NCI-H446 (cell line): ENCODE measurements around the gene FAM222B.

Experiments used
- DNase-seq, 2 experiments: peaks; one replicate each; lab custom pipeline; 2025; lab: John Stamatoyannopoulos, UW

The FAM222B gene

GRCh38 chr17:28773736-28774135 is 68.9 kb downstream of the FAM222B start:
- DNase-seq, result no peak

- no peak for DNase-seq
These were observed 77.6 kb downstream of the FAM222B start for GRCh38 chr17:28765038-28765437.

DNA sequence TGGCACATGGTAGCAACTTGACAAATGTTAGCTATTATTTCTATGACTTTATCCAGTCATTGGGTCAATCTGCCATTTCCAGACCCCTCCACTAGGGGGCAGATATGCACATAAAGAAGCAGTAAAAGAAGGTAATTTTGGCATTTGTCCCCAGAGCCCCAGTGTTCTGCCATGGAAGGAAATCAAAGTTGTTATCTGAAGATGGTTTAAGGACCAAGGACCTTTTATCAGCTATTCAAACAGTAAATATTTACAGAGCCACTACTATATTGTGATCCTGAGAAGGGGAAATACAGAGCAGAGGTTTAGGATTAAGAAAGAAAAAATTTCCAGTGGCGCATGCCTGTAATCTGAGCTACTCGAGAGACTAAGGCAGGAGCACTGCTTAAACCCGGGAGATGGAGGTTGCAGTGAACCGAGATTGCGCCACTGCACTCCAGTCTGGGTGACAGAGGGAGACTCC is 78.8 kb downstream of the FAM222B start:
- DNase-seq, result peak; percentile 58 to 85

- no peak for DNase-seq
These were observed 79.3 kb downstream of the FAM222B start for GRCh38 chr17:28763137-28763799.

- DNase-seq, result no peak
These were observed 81.7 kb downstream of the FAM222B start for GRCh38 chr17:28760601-28761562.

GRCh38 chr17:28759256-28759865 is 83.2 kb downstream of the FAM222B start:
- no peak for DNase-seq

DNA sequence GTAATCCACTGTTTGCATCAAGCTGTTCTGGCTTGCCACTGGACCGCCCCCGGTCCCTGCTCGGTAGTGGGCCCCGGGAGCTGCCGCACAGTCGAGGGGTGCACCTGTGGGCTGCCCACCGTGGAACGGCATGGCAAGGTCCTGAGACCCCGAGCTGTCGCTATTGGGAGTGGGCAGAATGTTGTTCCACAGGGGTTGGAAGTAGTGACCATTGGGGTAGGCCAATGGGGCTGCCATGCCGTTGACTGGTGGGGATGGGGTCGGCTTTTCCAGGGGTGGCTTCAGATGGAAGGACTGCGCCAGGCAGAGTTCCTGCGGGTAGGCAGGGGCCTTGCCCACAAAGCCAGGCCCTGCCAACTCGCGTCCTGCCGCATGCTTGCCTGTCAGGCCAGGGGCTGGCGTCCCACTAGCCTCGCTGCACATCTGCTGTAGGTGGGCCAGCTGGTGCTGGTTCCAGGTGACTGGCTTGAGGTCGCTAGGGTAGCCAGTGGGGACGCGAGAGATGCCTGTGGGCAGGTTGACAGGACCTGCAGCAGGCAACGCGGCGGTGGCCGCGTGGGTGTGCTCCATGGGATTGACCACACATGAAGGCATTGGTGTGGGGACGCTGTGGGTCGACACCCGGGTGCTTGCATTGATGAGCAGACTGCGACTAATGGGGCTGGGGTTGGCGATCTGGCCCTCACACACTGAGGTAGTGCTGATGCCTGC is 84.0 kb downstream of the FAM222B start:
- DNase-seq, result no peak

- no peak for DNase-seq
These were observed 86.4 kb downstream of the FAM222B start for GRCh38 chr17:28756049-28756804.

GRCh38 chr17:28755486-28755885 is 87.1 kb downstream of the FAM222B start:
- DNase-seq, result no peak

GRCh38 chr17:28751600-28752366 is 90.8 kb downstream of the FAM222B start:
- no peak for DNase-seq

- DNase-seq, result peak; percentile 82 to 92
These were observed 92.2 kb downstream of the FAM222B start for GRCh38 chr17:28750178-28751047.

- DNase-seq, result no peak
These were observed 92.9 kb downstream of the FAM222B start for GRCh38 chr17:28749516-28750177.

DNA sequence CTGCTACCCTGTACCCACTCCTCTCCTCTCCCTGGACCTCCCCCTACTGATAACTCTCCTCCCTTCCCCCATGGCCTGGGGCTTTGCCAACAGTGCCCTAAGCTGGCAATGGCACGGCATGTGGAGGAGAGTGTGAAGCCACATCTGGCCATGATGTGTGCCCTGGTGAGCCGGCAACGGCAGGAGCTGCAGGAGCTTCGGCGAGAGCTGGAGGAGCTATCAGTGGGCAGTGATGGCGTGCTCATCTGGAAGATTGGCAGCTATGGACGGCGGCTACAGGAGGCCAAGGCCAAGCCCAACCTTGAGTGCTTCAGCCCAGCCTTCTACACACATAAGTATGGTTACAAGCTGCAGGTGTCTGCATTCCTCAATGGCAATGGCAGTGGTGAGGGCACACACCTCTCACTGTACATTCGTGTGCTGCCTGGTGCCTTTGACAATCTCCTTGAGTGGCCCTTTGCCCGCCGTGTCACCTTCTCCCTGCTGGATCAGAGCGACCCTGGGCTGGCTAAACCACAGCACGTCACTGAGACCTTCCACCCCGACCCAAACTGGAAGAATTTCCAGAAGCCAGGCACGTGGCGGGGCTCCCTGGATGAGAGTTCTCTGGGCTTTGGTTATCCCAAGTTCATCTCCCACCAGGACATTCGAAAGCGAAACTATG is 93.6 kb downstream of the FAM222B start:
- DNase-seq, result no peak

- DNase-seq, result no peak
These were observed 94.5 kb downstream of the FAM222B start for GRCh38 chr17:28747801-28748750.

DNA sequence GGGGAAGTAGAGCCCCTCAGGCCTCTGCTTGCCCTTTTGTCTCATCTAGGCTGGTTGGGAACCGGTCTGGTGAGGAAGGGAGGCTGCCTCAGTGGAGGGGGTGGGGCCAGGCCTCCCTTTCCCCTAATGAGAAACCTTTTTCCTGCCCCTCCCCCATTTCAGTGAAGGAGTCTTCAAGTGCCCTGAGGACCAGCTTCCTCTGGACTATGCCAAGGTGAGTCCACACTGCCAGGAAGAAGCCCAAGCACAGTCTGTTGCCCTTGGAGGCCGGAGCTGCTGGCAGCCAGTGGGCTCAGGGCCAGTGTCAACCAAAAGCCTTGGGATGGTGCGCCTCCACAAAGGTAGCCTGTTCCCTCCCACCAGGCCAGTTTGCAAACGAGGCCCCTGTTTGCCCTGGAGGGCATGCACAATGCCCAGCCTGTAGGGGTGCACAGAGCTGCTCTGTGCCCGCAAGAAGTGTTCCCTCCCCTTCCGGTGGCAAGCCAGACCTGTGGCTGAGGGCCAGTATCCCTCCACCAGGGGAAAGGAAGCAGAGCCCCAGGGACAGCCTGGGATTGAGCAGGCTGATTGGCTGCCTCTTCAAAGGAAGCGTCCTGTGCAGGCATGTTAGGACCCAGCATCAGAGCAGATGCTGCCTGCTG is 95.4 kb downstream of the FAM222B start:
- peak in 1 of 2 experiments; percentile 40 for DNase-seq

GRCh38 chr17:28746611-28747050 is 96.0 kb downstream of the FAM222B start:
- DNase-seq, result peak in 1 of 2 experiments; percentile 54
